Stomach (tissue), 9 donors: ENCODE data around the gene TSSK1B. TPM values are rescaled to one million over a fixed set of nuclear protein-coding genes. Genes with fewer than 3 reads are reported as not detected.
"Not testable (repeated sequence)": the region's sequence is repeated elsewhere in the genome, so short reads cannot be mapped to it uniquely, and the experiment has no call there.

ENCODE experiments used
- DNase-seq, 2 donors: peaks; one replicate each; pipeline versions ENCODE4 v3.0.0 to v3.0.0-alpha.2; 2013 to 2019
- H3K27ac ChIP-seq, 5 donors: fragments of 200-600 bp in 4 of 5; sonication (generic) in 4 of 5; one replicate each; pipeline ENCODE4 v1.5.1; 2013 to 2019; ENCODE audit warnings: mild to moderate bottlenecking in 1 of 5, moderate library complexity in 1 of 5
- H3K27me3 ChIP-seq, 3 donors: fragments of 200-600 bp; sonication (generic); one replicate each; pipeline ENCODE4 v1.5.1; 2017 to 2019; ENCODE audit warnings: mixed run types in 1 of 3
- H3K36me3 ChIP-seq, 4 donors: fragments of 200-600 bp; sonication (generic); 1 replicate in 3 of 4; 2 replicates in 1 of 4; pipeline ENCODE4 v1.5.1; 2016 to 2019
- H3K4me1 ChIP-seq, 4 donors: fragments of 200-600 bp; sonication (generic); one replicate each; pipeline ENCODE4 v1.5.1; 2016 to 2019
- H3K4me3 ChIP-seq, 4 donors: fragments of 200-600 bp; sonication (generic) in 3 of 4; one replicate each; pipeline ENCODE4 v1.5.1; 2016 to 2019; ENCODE audit warnings: mild to moderate bottlenecking in 1 of 4
- H3K9me3 ChIP-seq, 4 donors: fragments of 200-600 bp; sonication (generic); one replicate each; pipeline ENCODE4 v1.5.1; 2016 to 2019
- CTCF ChIP-seq, 7 experiments: fragments of 450-650 bp in 4 of 7; fragments of 200-600 bp in 3 of 7; sonication (generic) in 3 of 7; IDR thresholded peaks; one replicate each; pipeline ENCODE4 v1.5.1; 2016 to 2019; ENCODE audit warnings: antibody characterized with exemption in 7 of 7, control low read depth in 2 of 7, mild to moderate bottlenecking in 1 of 7
- EP300 ChIP-seq: sonication (generic); formaldehyde crosslinking; IDR thresholded peaks from one replicate; pipeline ENCODE4 v1.6.1; 2017; ENCODE audit warnings: antibody characterized with exemption
- POLR2A ChIP-seq, 4 donors: fragments of 450-650 bp; IDR thresholded peaks; one replicate each; pipeline ENCODE4 v1.6.1; 2016; ENCODE audit warnings: antibody characterized with exemption in 4 of 4, control low read depth in 2 of 4, mild to moderate bottlenecking in 1 of 4, moderate library complexity in 1 of 4
- POLR2AphosphoS5 ChIP-seq, 3 donors: sonication (generic); formaldehyde crosslinking; IDR thresholded peaks; one replicate each; pipeline ENCODE4 v1.6.1; 2016; ENCODE audit warnings: antibody characterized with exemption in 3 of 3
- WGBS, 5 donors: extraction: QIAGEN DNeasy Blood & Tissue Kit in 3 of 5; methylation state at CpG; one replicate each; pipeline versions ENCODE4 v1.1.5 to v1.1.7; 2013 to 2018; 5-methylcytosine and 5-hydroxymethylcytosine counted together
- intact Hi-C: fragments of 100-400 bp; cut with DNase I; formaldehyde crosslinking; loops from one replicate; pipeline ENCODE4 v1.15.1; 2023; ENCODE audit warnings: low total_unique reads
- polyA plus RNA-seq, 3 donors: library from polyadenylated mRNA; stranded (reverse); fragments of 200-250 nt; gene quantifications; one replicate each; pipeline ENCODE4 v1.2.3, GENCODE V29; 2013
- total RNA-seq, 5 donors: library from RNA; depleted of rRNA; stranded (reverse); fragments of >200 nt; gene quantifications; one replicate each; pipeline versions ENCODE4 v1.1.0 to v1.2.3, GENCODE V29; 2014 to 2016
- donor health status: healthy with polysubstance abuse.
- donor health status: Bipolar disorder and iron deficiency.
- donor health status: healthy.

TSSK1B gene
- total and polyA plus RNA-seq, 8 donors = 0.18 TPM; not detected in 7

GRCh38 chr5:113427871-113428574, 6.8 kb downstream of the TSSK1B start:
- 62 to 77% (median 68%) methylated on average over 3 of the region's 3 CpGs for WGBS, 5 donors
- DNase-seq = no peak
- Histone ChIP-seq H3K4me1 (no peaks in the 10 kb centered on the region), H3K36me3 (no peaks in the 10 kb centered on the region), H3K4me3 (no peak overlapping the region), H3K27ac (no peak overlapping the region), H3K9me3 (no peaks in the 10 kb centered on the region), H3K27me3 (no peaks in the 10 kb centered on the region)
- TF ChIP-seq POLR2AphosphoS5 (IDR thresholded peaks at IDR 0.05) (no peak), EP300 (no peak), POLR2A (IDR thresholded peaks at IDR 0.05) (no peak), CTCF (IDR thresholded peaks at IDR 0.05) (no peak)
- intact Hi-C loops = no loop called here

GRCh38 chr5:113425909-113426308, 8.9 kb downstream of the TSSK1B start:
- DNase-seq = no peak
- Histone ChIP-seq H3K27me3 (no peaks in the 10 kb centered on the region), H3K4me3 (no peak overlapping the region), H3K4me1 (no peaks in the 10 kb centered on the region), H3K36me3 (no peaks in the 10 kb centered on the region), H3K27ac (no peak overlapping the region), H3K9me3 (no peaks in the 10 kb centered on the region)
- WGBS, 5 donors = 70 to 92% (median 80%) methylated on average over 3 of the region's 3 CpGs
- TF ChIP-seq CTCF (IDR thresholded peaks at IDR 0.05) (no peak), POLR2AphosphoS5 (IDR thresholded peaks at IDR 0.05) (no peak), EP300 (no peak), POLR2A (IDR thresholded peaks at IDR 0.05) (no peak)
- intact Hi-C loops = no loop called here

GRCh38 chr5:113421693-113422092, 13.1 kb downstream of the TSSK1B start:
- intact Hi-C loops = no loop called here
- Histone ChIP-seq H3K4me3 (no peak overlapping the region), H3K27me3 (no peaks in the 10 kb centered on the region), H3K27ac (no peak overlapping the region), H3K36me3 (no peaks in the 10 kb centered on the region), H3K9me3 (no peaks in the 10 kb centered on the region), H3K4me1 (no peaks in the 10 kb centered on the region)
- TF ChIP-seq EP300 = no peak
- TF ChIP-seq POLR2AphosphoS5 (IDR thresholded peaks at IDR 0.05) = no peak
- WGBS, 5 donors = 75 to 89% (median 83%) methylated on average over 2 of the region's 2 CpGs
- no peak for DNase-seq

- no peak for DNase-seq
- Histone ChIP-seq H3K4me3 (no peak overlapping the region), H3K27ac (no peak overlapping the region), H3K27me3 (no peaks in the 10 kb centered on the region), H3K4me1 (no peaks in the 10 kb centered on the region), H3K36me3 (no peaks in the 10 kb centered on the region), H3K9me3 (peaks cover 0 to 1% (median 0%) of the 10 kb centered on the region in 4 donors)
- TF ChIP-seq POLR2A (IDR thresholded peaks at IDR 0.05) (no peak), EP300 (no peak), CTCF (IDR thresholded peaks at IDR 0.05) (no peak), POLR2AphosphoS5 (IDR thresholded peaks at IDR 0.05) (no peak)
- intact Hi-C loops = no loop called here
- 92 to 93% (median 92%) methylated on average over 6 of the region's 6 CpGs for WGBS, 5 donors
Observed at GRCh38 chr5:113405530-113405929, 29.3 kb downstream of the TSSK1B start.

GRCh38 chr5:113404269-113404668, 30.5 kb downstream of the TSSK1B start:
- intact Hi-C loops = no loop called here
- TF ChIP-seq POLR2AphosphoS5 (IDR thresholded peaks at IDR 0.05) = no peak
- TF ChIP-seq POLR2A (IDR thresholded peaks at IDR 0.05) = no peak
- no peak for TF ChIP-seq EP300
- no peak for TF ChIP-seq CTCF (IDR thresholded peaks at IDR 0.05)
- WGBS, 5 donors = 53 to 86% (median 74%) methylated on average over 2 of the region's 2 CpGs
- no peak overlapping the region for H3K27ac ChIP-seq
- no peaks in the 10 kb centered on the region for H3K27me3 ChIP-seq
- H3K9me3 ChIP-seq = no peaks in the 10 kb centered on the region
- H3K4me1 ChIP-seq = no peaks in the 10 kb centered on the region
- H3K4me3 ChIP-seq = no peak overlapping the region
- DNase-seq = no peak
- H3K36me3 ChIP-seq = no peaks in the 10 kb centered on the region

- H3K27me3 ChIP-seq, H3K9me3 ChIP-seq, intact Hi-C loops, H3K4me1 ChIP-seq, H3K36me3 ChIP-seq, H3K27ac ChIP-seq, DNase-seq, H3K4me3 ChIP-seq: not testable (repeated sequence)
- WGBS, 5 donors = 72 to 83% (median 80%) methylated on average over 4 of the region's 4 CpGs
Observed at GRCh38 chr5:113397986-113398385, 36.8 kb downstream of the TSSK1B start.
